Mesendoderm (in vitro differentiated cells): Measurements from ENCODE around the gene TPBG.

Source experiments
- DNase-seq: peaks from one replicate; pipeline ENCODE4 v3.0.0; 2013
- H2AK5ac ChIP-seq: 2 replicates; pipeline ENCODE4 v1.6.1; 2013; ENCODE audit warnings: low read length, inconsistent platforms
- H2BK120ac ChIP-seq: 2 replicates; pipeline ENCODE4 v1.6.1; 2013; ENCODE audit warnings: low read depth, mild to moderate bottlenecking, low read length, moderate library complexity, mixed read lengths
- H2BK15ac ChIP-seq: replicated peaks from 2 replicates; pipeline ENCODE4 v1.6.1; 2013; ENCODE audit warnings: low read depth, mild to moderate bottlenecking, moderate library complexity
- H2BK5ac ChIP-seq: 2 replicates; pipeline ENCODE4 v1.6.1; 2013; ENCODE audit warnings: low read length, inconsistent platforms
- H3K18ac ChIP-seq: 2 replicates; pipeline ENCODE4 v1.6.1; 2013; ENCODE audit warnings: mild to moderate bottlenecking, low read length, mixed read lengths
- H3K23ac ChIP-seq: one replicate; pipeline ENCODE4 v1.6.1; 2013; ENCODE audit warnings: low read length
- H3K27ac ChIP-seq: 2 replicates; pipeline ENCODE4 v1.5.1; 2013; ENCODE audit warnings: low read depth, mild to moderate bottlenecking, inconsistent platforms, low read length, moderate library complexity
- H3K27me3 ChIP-seq: 2 replicates; pipeline ENCODE4 v1.6.1; 2013; ENCODE audit warnings: low read length, control low read depth, mild to moderate bottlenecking, inconsistent platforms; ENCODE audit not compliant: insufficient read depth, poor library complexity
- H3K36me3 ChIP-seq: 2 replicates; pipeline ENCODE4 v1.6.1; 2013; ENCODE audit warnings: low read length, inconsistent platforms; ENCODE audit not compliant: control insufficient read depth, insufficient read depth
- H3K4ac ChIP-seq: one replicate; pipeline ENCODE4 v1.6.1; 2013; ENCODE audit warnings: low read depth, mild to moderate bottlenecking, low read length, moderate library complexity
- H3K4me1 ChIP-seq: 2 replicates; pipeline ENCODE4 v1.6.1; 2013; ENCODE audit warnings: low read depth, low read length, inconsistent platforms; ENCODE audit not compliant: control insufficient read depth
- H3K4me2 ChIP-seq: 2 replicates; pipeline ENCODE4 v1.6.1; 2013; ENCODE audit warnings: low read length
- H3K4me3 ChIP-seq: 2 replicates; pipeline ENCODE4 v1.5.1; 2013; ENCODE audit warnings: mild to moderate bottlenecking, low read length
- H3K56ac ChIP-seq: one replicate; pipeline ENCODE4 v1.6.1; 2013; ENCODE audit warnings: low read length
- H3K79me1 ChIP-seq: 2 replicates; pipeline ENCODE4 v1.6.1; 2013; ENCODE audit warnings: low read length, inconsistent platforms
- H3K79me2 ChIP-seq: 2 replicates; pipeline ENCODE4 v1.6.1; 2013; ENCODE audit warnings: mild to moderate bottlenecking, low read length; ENCODE audit not compliant: control insufficient read depth, insufficient read depth
- H3K9ac ChIP-seq: 2 replicates; pipeline ENCODE4 v1.6.1; 2013; ENCODE audit warnings: low read length, inconsistent platforms
- H4K5ac ChIP-seq: one replicate; pipeline ENCODE4 v1.6.1; 2013; ENCODE audit warnings: low read length
- H4K8ac ChIP-seq: one replicate; pipeline ENCODE4 v1.6.1; 2013; ENCODE audit warnings: low read depth, mild to moderate bottlenecking, control low read depth, low read length, moderate library complexity
- WGBS: extraction: QIAGEN DNeasy Blood & Tissue Kit; methylation state at CpG from one replicate; pipeline ENCODE4 v1.1.7; 2013; ENCODE audit warnings: low lambda C conversion rate, missing lambda C conversion rate; ENCODE audit not compliant: insufficient coverage; ENCODE audit errors: extremely low coverage; 5-methylcytosine and 5-hydroxymethylcytosine counted together

TPBG gene

DNA sequence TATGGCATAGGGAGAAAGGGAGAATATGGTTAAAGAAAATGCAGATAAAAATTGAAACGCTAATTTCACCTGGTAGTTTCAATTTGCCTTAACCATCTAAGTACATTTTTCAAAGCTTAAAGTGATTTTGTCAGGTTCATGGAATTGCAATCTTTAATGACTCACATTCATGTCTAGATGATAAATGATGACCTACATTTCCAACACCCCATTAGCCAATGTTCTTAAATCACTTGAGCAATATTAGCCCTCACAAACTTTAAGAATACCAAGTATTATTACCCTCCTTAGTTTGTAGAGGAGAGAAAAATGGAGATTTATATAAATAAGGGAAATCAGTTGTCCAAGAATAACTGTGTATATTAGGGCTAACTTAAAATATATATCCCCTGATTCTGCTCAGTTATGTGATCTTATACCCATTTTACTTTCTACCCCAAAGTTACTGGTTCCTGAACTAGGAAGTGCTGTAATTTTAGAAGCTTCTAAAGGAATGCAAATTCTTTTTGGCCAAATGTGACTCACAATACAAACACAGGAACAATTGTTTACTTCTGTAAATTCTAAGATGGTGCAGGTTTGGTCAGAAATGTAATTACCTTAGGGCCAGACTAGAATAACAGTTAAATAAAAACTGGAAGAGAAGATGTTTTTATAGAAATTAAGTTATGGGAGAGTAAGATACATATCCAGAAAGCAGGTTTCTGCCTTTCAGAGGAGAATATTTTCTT lies 34.5 kb downstream of the TPBG start:
- H4K8ac ChIP-seq: no peak overlapping the region
- no peak overlapping the region for H2AK5ac ChIP-seq
- no peak overlapping the region for H2BK15ac ChIP-seq
- no peaks in the 10 kb centered on the region for H3K4me1 ChIP-seq
- no peaks in the 10 kb centered on the region for H3K27me3 ChIP-seq
- no peaks in the 10 kb centered on the region for H3K79me2 ChIP-seq
- no peak overlapping the region for H3K4ac ChIP-seq
- DNase-seq: no peak
- no peak overlapping the region for H3K9ac ChIP-seq
- H3K4me3 ChIP-seq: no peak overlapping the region
- H2BK5ac ChIP-seq: no peak overlapping the region
- WGBS: no CpG with 5 or more reads among the region's 1 CpG
- no peak overlapping the region for H3K18ac ChIP-seq
- no peak overlapping the region for H3K23ac ChIP-seq
- H3K27ac ChIP-seq: no peak overlapping the region
- H4K5ac ChIP-seq: no peak overlapping the region
- no peak overlapping the region for H3K4me2 ChIP-seq
- H2BK120ac ChIP-seq: no peak overlapping the region
- no peak overlapping the region for H3K56ac ChIP-seq
- H3K79me1 ChIP-seq: no peaks in the 10 kb centered on the region
- no peaks in the 10 kb centered on the region for H3K36me3 ChIP-seq

DNA sequence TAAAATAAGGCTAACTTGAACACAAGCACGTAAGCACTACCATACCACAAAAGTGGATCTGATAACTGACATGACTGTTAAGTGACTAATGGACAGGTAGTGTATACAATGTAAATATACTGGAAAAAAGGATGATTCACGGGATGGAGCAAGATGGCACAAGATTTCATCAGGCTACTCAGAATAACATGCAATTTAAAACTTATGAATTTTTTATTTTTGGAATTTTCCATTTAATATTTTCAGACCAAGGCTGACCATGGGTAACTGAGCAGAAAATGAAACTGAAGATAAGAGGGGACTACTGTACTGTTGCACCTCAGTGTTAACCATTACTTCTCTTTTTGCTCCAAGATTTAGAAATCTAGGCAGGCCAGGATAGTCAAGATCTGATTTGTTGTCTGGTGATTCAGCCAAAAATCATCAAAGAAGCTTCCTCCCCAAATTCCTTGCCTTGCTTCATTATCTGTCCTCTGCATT lies 45.4 kb downstream of the TPBG start:
- Histone ChIP-seq H2AK5ac (no peak overlapping the region), H2BK120ac (no peak overlapping the region), H3K9ac (no peak overlapping the region), H3K23ac (no peak overlapping the region), H2BK15ac (no peak overlapping the region), H3K36me3 (no peaks in the 10 kb centered on the region), H4K8ac (no peak overlapping the region), H3K56ac (no peak overlapping the region), H3K18ac (no peak overlapping the region), H3K4me2 (no peak overlapping the region), H3K27me3 (no peaks in the 10 kb centered on the region), H3K79me2 (no peaks in the 10 kb centered on the region), H3K79me1 (no peaks in the 10 kb centered on the region), H4K5ac (no peak overlapping the region), H2BK5ac (no peak overlapping the region), H3K4me1 (no peaks in the 10 kb centered on the region), H3K4me3 (no peak overlapping the region), H3K4ac (no peak overlapping the region), H3K27ac (no peak overlapping the region)
- WGBS: no CpG with 5 or more reads among the region's 2 CpGs
- DNase-seq: no peak

DNA sequence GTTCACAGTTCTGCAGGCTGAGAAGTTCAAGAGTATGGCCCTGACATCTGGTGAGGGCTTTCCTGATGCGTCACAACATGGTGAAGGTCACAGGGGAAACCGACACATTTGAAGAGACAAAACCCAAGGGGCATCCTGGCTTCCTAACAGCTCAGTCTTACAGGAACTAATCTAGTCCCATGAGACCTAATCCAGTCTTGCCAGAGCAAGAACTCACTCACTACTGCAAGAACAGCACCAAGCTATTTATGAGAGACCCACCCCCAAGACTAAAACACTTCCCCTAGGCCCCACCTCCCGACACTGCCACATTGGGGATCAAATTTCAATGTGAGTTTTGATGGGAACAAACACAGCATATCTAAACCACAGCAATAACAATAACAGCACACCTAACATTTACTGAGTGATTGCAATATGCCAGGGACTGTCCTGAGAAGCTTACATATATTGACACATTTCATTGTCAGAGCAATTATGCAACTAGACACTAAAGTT lies 46.6 kb downstream of the TPBG start:
- no CpG with 5 or more reads among the region's 3 CpGs for WGBS

DNA sequence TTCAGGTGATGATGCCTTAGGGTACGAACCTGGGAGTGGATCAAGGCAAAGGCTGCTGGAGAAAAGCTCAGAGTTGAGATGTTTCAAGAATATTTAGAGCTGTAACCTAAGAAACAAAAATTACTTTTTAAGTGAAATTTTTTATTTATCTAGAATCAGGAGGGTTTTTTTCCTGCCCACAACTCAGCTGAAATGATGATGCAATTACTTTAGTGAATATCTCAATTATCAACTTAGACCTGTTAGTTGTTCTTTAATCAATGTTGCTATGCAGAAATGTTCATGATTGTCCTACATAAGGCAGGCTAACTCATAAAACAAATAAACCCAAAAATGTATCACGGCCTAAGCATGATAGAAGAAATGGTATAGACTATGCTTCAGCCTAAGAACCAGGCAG lies 50.3 kb downstream of the TPBG start:
- H3K56ac ChIP-seq: no peak overlapping the region

More for the DNA sequence above, 46.6 kb downstream of the TPBG start:
- H4K8ac ChIP-seq: no peak overlapping the region
- H3K9ac ChIP-seq: no peak overlapping the region
- no peak overlapping the region for H3K4me2 ChIP-seq
- H3K23ac ChIP-seq: no peak overlapping the region
- H2BK15ac ChIP-seq: no peak overlapping the region
- no peak overlapping the region for H4K5ac ChIP-seq
- no peak overlapping the region for H3K4ac ChIP-seq
- H2BK120ac ChIP-seq: no peak overlapping the region
- H3K27me3 ChIP-seq: no peaks in the 10 kb centered on the region
- no peak overlapping the region for H3K27ac ChIP-seq
- DNase-seq: no peak
- no peak overlapping the region for H2AK5ac ChIP-seq
- no peaks in the 10 kb centered on the region for H3K4me1 ChIP-seq
- no peaks in the 10 kb centered on the region for H3K79me1 ChIP-seq
- no peak overlapping the region for H3K56ac ChIP-seq
- no peak overlapping the region for H3K4me3 ChIP-seq
- H2BK5ac ChIP-seq: no peak overlapping the region
- no peak overlapping the region for H3K18ac ChIP-seq
- H3K79me2 ChIP-seq: no peaks in the 10 kb centered on the region
- H3K36me3 ChIP-seq: no peaks in the 10 kb centered on the region

DNA sequence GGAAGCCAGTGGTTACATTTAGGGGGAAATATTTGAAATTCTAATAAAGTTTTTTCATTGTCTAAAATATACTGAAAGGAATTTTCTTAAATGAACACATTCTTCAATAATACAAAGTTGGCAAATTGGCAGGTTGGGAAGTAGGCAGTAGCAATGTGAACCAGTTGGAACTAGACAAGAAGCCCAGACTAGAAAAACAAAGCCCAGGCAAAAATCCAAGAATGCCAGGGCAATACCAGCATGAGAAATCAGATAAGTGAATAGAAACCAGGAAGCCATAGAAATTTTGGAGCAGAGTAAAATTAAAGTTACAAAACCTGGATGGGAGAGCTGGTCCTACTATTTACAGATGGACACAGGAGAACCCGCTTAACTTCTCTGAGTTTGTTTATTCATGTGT lies 52.2 kb downstream of the TPBG start:
- H4K8ac ChIP-seq: no peak overlapping the region
- WGBS: no CpG with 5 or more reads among the region's 1 CpG

More for the DNA sequence above, 50.3 kb downstream of the TPBG start:
- Histone ChIP-seq H4K5ac (no peak overlapping the region), H2BK120ac (no peak overlapping the region), H3K79me1 (no peaks in the 10 kb centered on the region), H3K4me2 (no peak overlapping the region), H3K27ac (no peak overlapping the region), H3K18ac (no peak overlapping the region), H3K4ac (no peak overlapping the region), H3K23ac (no peak overlapping the region), H3K79me2 (no peaks in the 10 kb centered on the region), H2AK5ac (no peak overlapping the region), H2BK15ac (no peak overlapping the region), H3K9ac (no peak overlapping the region), H3K4me3 (no peak overlapping the region), H3K27me3 (no peaks in the 10 kb centered on the region), H3K36me3 (no peaks in the 10 kb centered on the region), H2BK5ac (no peak overlapping the region), H3K4me1 (no peaks in the 10 kb centered on the region), H4K8ac (no peak overlapping the region)
- no peak for DNase-seq
- no CpG with 5 or more reads among the region's 2 CpGs for WGBS

DNA sequence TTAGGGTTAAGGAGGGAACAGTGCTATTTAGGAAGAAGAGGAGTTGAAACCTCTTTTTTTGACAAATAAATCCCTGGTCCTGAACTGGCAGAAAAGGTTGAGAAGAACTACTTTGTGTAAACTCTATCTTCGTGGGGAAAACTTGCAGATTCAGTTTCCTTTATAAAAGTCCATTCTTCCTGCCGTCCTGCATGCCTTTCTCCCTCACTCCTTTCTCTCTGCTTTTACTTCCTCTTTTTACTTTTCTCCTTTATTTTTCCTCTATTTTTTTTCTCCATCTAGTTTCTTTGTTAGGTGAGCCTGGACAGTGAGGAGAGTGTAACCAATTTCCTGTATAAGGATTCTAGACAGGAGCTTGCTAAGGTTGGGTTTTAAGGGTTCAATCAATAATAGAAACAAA lies 52.7 kb downstream of the TPBG start:
- no CpG with 5 or more reads among the region's 2 CpGs for WGBS
- H2BK5ac ChIP-seq: no peak overlapping the region

More for the DNA sequence above, 52.2 kb downstream of the TPBG start:
- H3K23ac ChIP-seq: no peak overlapping the region
- no peak for DNase-seq
- H3K4me2 ChIP-seq: no peak overlapping the region
- no peak overlapping the region for H3K27ac ChIP-seq
- H3K4me1 ChIP-seq: no peaks in the 10 kb centered on the region
- H3K18ac ChIP-seq: no peak overlapping the region
- no peaks in the 10 kb centered on the region for H3K79me2 ChIP-seq
- no peak overlapping the region for H3K4me3 ChIP-seq
- H3K4ac ChIP-seq: no peak overlapping the region
- H3K79me1 ChIP-seq: no peaks in the 10 kb centered on the region
- no peaks in the 10 kb centered on the region for H3K27me3 ChIP-seq
- H2BK15ac ChIP-seq: no peak overlapping the region
- H3K36me3 ChIP-seq: no peaks in the 10 kb centered on the region
- H2AK5ac ChIP-seq: no peak overlapping the region
- no peak overlapping the region for H2BK120ac ChIP-seq
- H4K5ac ChIP-seq: no peak overlapping the region
- no peak overlapping the region for H3K56ac ChIP-seq
- H3K9ac ChIP-seq: no peak overlapping the region
- no peak overlapping the region for H2BK5ac ChIP-seq

More for the DNA sequence above, 52.7 kb downstream of the TPBG start:
- H3K18ac ChIP-seq: no peak overlapping the region
- no peak overlapping the region for H3K27ac ChIP-seq
- H3K4me1 ChIP-seq: no peaks in the 10 kb centered on the region
- no peaks in the 10 kb centered on the region for H3K79me1 ChIP-seq
- no peak for DNase-seq
- H3K4me3 ChIP-seq: no peak overlapping the region
- H2BK15ac ChIP-seq: no peak overlapping the region
- no peak overlapping the region for H3K56ac ChIP-seq
- no peak overlapping the region for H3K4ac ChIP-seq
- no peak overlapping the region for H4K8ac ChIP-seq
- H4K5ac ChIP-seq: no peak overlapping the region
- no peaks in the 10 kb centered on the region for H3K79me2 ChIP-seq
- no peak overlapping the region for H3K9ac ChIP-seq
- no peak overlapping the region for H3K23ac ChIP-seq
- H3K4me2 ChIP-seq: no peak overlapping the region
- no peaks in the 10 kb centered on the region for H3K27me3 ChIP-seq
- no peak overlapping the region for H2AK5ac ChIP-seq
- no peaks in the 10 kb centered on the region for H3K36me3 ChIP-seq
- no peak overlapping the region for H2BK120ac ChIP-seq
